Measurements from ENCODE around the gene EDEM2. TPM values are rescaled to one million over a fixed set of nuclear protein-coding genes. Genes with fewer than 3 reads are reported as not detected.
"Not testable (repeated sequence)": the region's sequence is repeated elsewhere in the genome, so short reads cannot be mapped to it uniquely, and the experiment has no call there.

EDEM2 gene
- total and polyA plus RNA-seq, 2 donors: 15.1 to 17.8 TPM

- Histone ChIP-seq H3K27ac (ENCODE audit: low read depth) (no peak overlapping the region), H3K4me1 (ENCODE audit: insufficient read depth) (no peaks in the 10 kb centered on the region), H3K36me3 (ENCODE audit: insufficient read depth) (no peaks in the 10 kb centered on the region), H3K4me3 (ENCODE audit: low read depth, low read length) (no peak overlapping the region)
- 93% methylated on average over 11 of the region's 11 CpGs for WGBS
- DNase-seq (ENCODE audit: extremely low spot score): no peak
Observed at GRCh38 chr20:35179292-35180212, 32.4 kb upstream of the EDEM2 start.

GRCh38 chr20:35176132-35176531, 29.0 kb upstream of the EDEM2 start:
- Histone ChIP-seq H3K27ac (ENCODE audit: low read depth) (no peak overlapping the region), H3K4me3 (ENCODE audit: low read depth, low read length) (no peak overlapping the region), H3K4me1 (ENCODE audit: insufficient read depth) (no peaks in the 10 kb centered on the region), H3K36me3 (ENCODE audit: insufficient read depth) (no peaks in the 10 kb centered on the region)
- DNase-seq (ENCODE audit: extremely low spot score): no peak
- 95% methylated on average over 14 of the region's 14 CpGs for WGBS

- no peak overlapping the region for H3K27ac ChIP-seq (ENCODE audit: low read depth)
- WGBS: 49% methylated on average over 49 of the region's 49 CpGs
- DNase-seq (ENCODE audit: extremely low spot score): no peak
- no peak overlapping the region for H3K4me3 ChIP-seq (ENCODE audit: low read depth, low read length)
- H3K4me1 ChIP-seq (ENCODE audit: insufficient read depth): no peaks in the 10 kb centered on the region
- H3K36me3 ChIP-seq (ENCODE audit: insufficient read depth): no peaks in the 10 kb centered on the region
Observed at GRCh38 chr20:35174458-35175216, 27.5 kb upstream of the EDEM2 start.

- Histone ChIP-seq H3K27ac (ENCODE audit: low read depth) (no peak overlapping the region), H3K4me1 (ENCODE audit: insufficient read depth) (no peaks in the 10 kb centered on the region), H3K36me3 (ENCODE audit: insufficient read depth) (no peaks in the 10 kb centered on the region), H3K4me3 (ENCODE audit: low read depth, low read length) (no peak overlapping the region)
- WGBS: 73% methylated on average over 12 of the region's 12 CpGs
- no peak for DNase-seq (ENCODE audit: extremely low spot score)
Observed at GRCh38 chr20:35173576-35174192, 26.5 kb upstream of the EDEM2 start.

- Histone ChIP-seq H3K4me1 (ENCODE audit: insufficient read depth) (no peaks in the 10 kb centered on the region), H3K4me3 (ENCODE audit: low read depth, low read length) (peak overlapping the region; percentile 15), H3K36me3 (ENCODE audit: insufficient read depth) (no peaks in the 10 kb centered on the region), H3K27ac (ENCODE audit: low read depth) (peak overlapping the region; percentile 65)
- WGBS: 76% methylated on average over 3 of the region's 3 CpGs
- no peak for DNase-seq (ENCODE audit: extremely low spot score)
Observed at GRCh38 chr20:35172434-35172806, 25.3 kb upstream of the EDEM2 start.

- Histone ChIP-seq H3K27ac (ENCODE audit: low read depth) (peak within 1 kb of the TSS; percentile 65), H3K4me1 (ENCODE audit: insufficient read depth) (no peaks in the 10 kb centered on the region), H3K36me3 (ENCODE audit: insufficient read depth) (no peaks in the 10 kb centered on the region), H3K4me3 (ENCODE audit: low read depth, low read length) (peak within 1 kb of the TSS; percentile 15)
- peak; percentile 75 for DNase-seq (ENCODE audit: extremely low spot score)
- 1% methylated on average over 16 of the region's 16 CpGs for WGBS
Observed at GRCh38 chr20:35171753-35172433, 24.8 kb upstream of the EDEM2 start, which contains the start of gene PROCR. Gene PROCR (plus strand): TSS chr20:35172072. CDS start chr20:35172155, 83 bp downstream.

GRCh38 chr20:35171438-35171752, 24.3 kb upstream of the EDEM2 start:
- WGBS: 56% methylated on average over 1 of the region's 1 CpG
- no peak overlapping the region for H3K27ac ChIP-seq (ENCODE audit: low read depth)
- no peaks in the 10 kb centered on the region for H3K36me3 ChIP-seq (ENCODE audit: insufficient read depth)
- no peaks in the 10 kb centered on the region for H3K4me1 ChIP-seq (ENCODE audit: insufficient read depth)
- H3K4me3 ChIP-seq (ENCODE audit: low read depth, low read length): no peak overlapping the region
- no peak for DNase-seq (ENCODE audit: extremely low spot score)

GRCh38 chr20:35168701-35169409, 21.7 kb upstream of the EDEM2 start:
- not testable (repeated sequence) for H3K36me3 ChIP-seq (ENCODE audit: insufficient read depth); H3K4me3 ChIP-seq (ENCODE audit: low read depth, low read length); H3K4me1 ChIP-seq (ENCODE audit: insufficient read depth); H3K27ac ChIP-seq (ENCODE audit: low read depth); DNase-seq (ENCODE audit: extremely low spot score)
- 84% methylated on average over 4 of the region's 4 CpGs for WGBS

- H3K4me1 ChIP-seq (ENCODE audit: insufficient read depth): no peaks in the 10 kb centered on the region
- no peak overlapping the region for H3K4me3 ChIP-seq (ENCODE audit: low read depth, low read length)
- no peaks in the 10 kb centered on the region for H3K36me3 ChIP-seq (ENCODE audit: insufficient read depth)
- 98% methylated on average over 1 of the region's 1 CpG for WGBS
- no peak for DNase-seq (ENCODE audit: extremely low spot score)
- no peak overlapping the region for H3K27ac ChIP-seq (ENCODE audit: low read depth)
Observed at GRCh38 chr20:35167787-35168186, 20.7 kb upstream of the EDEM2 start.

GRCh38 chr20:35166242-35166830, 19.2 kb upstream of the EDEM2 start:
- Histone ChIP-seq H3K27ac (ENCODE audit: low read depth) (no peak overlapping the region), H3K4me1 (ENCODE audit: insufficient read depth) (no peaks in the 10 kb centered on the region), H3K4me3 (ENCODE audit: low read depth, low read length) (no peak overlapping the region), H3K36me3 (ENCODE audit: insufficient read depth) (no peaks in the 10 kb centered on the region)
- WGBS: 37% methylated on average over 5 of the region's 5 CpGs
- DNase-seq (ENCODE audit: extremely low spot score): no peak

- H3K4me3 ChIP-seq (ENCODE audit: low read depth, low read length): no peak overlapping the region
- H3K27ac ChIP-seq (ENCODE audit: low read depth): no peak overlapping the region
- no peak for DNase-seq (ENCODE audit: extremely low spot score)
- H3K4me1 ChIP-seq (ENCODE audit: insufficient read depth): no peaks in the 10 kb centered on the region
- 84% methylated on average over 4 of the region's 4 CpGs for WGBS
- no peaks in the 10 kb centered on the region for H3K36me3 ChIP-seq (ENCODE audit: insufficient read depth)
Observed at GRCh38 chr20:35165221-35166185, 18.4 kb upstream of the EDEM2 start.

- H3K36me3 ChIP-seq (ENCODE audit: insufficient read depth); H3K4me1 ChIP-seq (ENCODE audit: insufficient read depth); H3K27ac ChIP-seq (ENCODE audit: low read depth); H3K4me3 ChIP-seq (ENCODE audit: low read depth, low read length); DNase-seq (ENCODE audit: extremely low spot score): not testable (repeated sequence)
Observed at GRCh38 chr20:35164531-35164930, 17.4 kb upstream of the EDEM2 start.
